NCI-H146 treated with DMSO at 0.1 percent for 48 hours (cell line): Measurements from ENCODE around the gene DIP2B.

Experiments used
- DNase-seq: peaks from one replicate; lab custom pipeline; 2025; ENCODE audit not compliant: unreplicated experiment; lab: John Stamatoyannopoulos, UW

Gene DIP2B

DNA sequence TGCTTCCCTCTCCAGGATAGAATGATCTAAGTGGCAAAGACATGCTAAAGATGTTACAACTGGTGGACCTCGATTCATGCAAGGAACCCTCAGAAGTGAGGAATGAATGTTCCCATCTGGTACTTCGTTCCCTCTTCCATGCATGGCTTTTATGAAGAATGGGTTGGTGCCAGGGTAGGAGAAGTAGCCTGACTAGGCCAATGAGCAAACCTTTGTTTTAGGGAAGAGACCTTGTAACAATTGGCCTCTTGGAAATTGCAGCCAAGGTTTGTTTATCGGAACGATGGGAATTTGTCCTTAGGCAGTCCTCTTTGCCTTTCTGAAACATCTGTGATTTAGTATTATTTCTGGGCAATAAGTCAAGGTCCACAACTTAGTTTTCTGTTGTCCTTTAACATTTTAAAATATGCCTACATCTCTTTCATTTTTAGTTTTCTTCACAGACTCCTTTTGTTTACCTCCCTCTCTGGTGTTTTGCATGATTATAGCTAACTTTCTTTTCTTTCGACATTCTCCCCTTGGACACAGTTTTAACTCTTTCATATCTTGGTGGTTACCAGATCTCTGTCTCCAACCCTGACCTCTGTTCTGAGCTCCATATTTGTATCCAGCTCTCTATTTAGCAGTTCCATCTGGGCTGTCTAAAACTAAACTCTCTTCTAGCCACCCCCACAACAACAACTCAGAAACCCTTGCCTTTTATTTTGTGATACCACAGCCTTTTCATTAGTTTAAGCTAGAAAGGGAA lies 70.0 kb downstream of the DIP2B start:
- DNase-seq, result no peak

DNA sequence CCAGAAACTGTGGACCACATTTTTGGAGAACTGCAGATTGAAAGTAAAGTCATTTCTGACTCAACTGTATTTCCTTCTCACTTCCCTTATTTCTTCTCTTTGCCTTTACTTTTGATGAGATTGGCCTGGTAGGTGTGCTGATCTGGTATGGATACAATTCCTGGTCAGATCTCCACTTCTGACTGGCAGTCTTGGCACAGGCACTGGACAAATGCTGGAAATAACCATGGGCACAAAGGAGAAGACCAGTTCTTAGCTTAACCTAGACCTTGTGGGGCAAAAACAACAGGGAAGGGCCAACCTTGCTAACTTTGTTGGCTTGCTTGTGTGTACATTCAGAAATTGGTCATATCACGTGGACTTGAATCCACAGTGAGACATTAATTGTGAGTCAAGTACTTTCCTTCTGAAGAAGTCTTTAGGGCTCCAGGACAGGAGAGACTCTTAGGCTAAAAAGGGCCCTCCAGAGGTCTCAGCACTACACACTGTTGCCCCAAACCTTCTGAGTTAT lies 75.0 kb downstream of the DIP2B start:
- DNase-seq, result no peak

DNA sequence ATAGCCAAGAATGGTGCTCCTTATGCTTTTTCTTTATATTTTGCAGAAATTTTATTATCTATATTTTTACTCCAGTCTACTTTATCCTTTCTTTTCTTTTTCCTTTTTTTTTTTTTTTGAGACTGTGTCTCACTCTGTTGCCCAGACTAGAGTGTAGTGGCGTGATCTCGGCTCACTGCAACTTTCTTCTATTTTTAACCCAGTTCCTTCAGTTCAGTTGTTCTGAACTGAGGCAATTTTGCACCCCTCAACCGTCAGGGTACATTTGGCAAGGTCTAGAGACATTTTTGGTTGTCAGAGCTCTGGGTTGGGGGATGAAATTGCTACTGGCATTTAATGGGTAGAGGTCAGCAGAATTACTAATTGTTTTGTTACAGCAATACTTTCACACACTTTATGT lies 75.7 kb downstream of the DIP2B start:
- no peak for DNase-seq

DNA sequence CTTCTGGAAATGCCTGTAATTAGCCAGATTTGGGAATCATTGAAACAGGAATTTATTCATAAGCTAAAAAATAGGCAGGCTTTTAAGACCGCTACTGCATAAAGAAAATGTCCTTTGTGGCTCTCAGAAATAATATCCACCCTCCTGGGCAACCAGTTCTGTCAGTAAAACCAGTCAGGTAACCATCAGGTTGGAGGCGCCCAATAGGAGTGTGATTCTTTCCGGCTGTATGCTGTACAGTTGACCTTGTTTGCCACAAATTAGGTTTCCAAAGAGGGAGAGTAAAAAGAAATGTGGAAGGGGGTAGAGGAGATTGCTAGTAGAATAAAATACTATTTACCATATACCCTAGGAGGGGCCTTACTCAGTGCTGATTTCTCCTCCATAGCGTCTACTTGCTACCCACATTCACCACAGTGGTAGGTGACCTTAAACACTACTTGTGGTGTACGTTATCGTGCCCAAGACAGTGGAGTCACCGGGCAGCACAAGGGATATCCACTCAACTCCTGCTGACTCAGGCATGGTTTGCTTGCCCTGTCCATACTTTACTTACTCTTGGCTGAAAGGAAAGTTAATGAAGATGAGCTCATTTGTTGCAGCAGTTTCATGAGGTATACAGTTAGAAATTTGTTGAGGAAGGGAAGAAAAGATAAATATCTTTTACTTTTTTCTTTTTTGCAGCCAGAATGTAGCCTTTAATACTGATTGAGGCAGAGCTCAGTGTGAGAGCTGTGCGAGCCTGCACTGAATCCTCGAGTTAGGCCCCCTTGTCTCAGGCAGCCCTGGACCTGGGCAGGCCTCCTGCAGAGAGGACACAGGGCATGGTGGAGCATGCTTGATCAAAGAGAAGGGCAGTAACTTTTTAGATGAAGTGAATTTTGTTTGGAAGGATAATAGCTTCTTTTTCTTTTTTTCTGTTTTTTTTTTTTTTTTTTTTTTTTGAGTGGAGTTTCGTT lies 76.7 kb downstream of the DIP2B start:
- no peak for DNase-seq

DNA sequence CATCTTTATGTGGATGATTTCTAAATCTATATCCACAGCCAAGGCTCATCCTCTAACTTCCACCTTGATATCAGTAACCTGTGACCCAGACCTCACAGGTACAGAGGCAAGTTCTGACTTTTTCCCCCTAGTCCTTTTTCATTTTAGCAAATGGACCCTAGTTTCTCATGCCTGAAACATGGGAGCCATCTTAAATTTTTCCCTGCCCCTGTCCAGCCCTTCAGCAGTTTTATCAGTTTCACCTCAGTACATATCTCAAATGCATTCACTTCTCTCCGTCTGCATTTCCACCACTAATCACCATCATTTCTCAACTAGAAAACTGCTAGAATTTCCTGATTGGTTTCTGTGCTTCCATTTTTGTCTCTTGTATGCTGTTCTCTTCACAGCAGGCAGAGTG lies 79.3 kb downstream of the DIP2B start:
- DNase-seq, result no peak

DNA sequence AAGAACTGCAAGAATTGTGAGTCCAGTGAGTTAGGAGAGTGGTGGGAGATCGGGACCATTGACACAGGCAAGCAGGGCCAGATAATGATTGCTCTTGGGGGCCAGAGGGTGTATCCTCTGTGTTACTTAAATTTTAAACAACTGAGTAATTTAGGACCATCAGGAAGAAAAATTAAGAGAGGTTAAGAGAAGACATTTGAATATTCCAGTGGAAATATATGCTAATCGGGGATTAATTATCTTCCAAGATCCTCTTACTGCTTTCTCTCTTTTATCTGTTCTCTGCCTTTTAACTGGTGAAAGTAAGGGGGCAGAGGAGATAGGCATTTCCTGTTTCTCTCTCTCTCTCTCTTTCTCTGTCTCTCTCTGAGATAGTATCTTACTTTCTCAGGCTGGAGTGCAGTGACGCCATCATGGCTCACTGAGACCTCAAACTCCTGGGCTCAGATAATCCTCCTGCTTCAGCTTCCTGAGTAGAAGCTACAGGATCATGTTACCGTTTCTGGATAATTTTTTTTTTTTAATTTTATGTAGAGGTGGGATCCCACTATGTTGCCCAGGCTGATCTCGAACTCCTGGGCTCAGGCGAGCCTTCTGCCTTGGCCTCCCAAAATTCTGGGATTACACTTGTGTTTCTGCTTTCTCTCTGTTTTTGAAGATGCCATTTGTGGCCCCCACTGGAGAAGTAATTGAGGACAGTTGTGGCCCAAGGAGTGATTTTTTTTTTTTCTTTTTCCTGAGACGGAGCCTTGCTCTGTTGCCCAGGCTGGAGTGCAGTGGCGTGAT lies 85.1 kb downstream of the DIP2B start:
- DNase-seq, result no peak

DNA sequence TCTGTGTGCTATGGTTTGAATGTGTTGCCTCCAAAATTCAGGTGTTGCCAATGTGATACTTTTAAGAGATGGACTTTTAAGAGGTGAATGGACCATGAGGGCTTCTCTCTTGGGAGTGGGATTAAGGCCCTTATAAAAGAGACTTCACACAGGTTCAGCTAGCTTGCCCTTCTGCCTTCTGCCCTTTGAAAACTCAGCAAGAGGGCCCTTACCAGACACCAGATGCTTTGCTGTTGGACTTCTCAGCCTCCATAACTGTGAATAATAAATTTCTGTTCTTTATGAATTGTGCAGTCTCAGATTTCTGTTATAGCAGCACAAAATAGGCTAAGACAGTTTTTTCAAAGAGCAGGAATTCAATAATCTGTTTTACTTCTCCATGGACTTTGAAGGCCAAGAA lies 86.1 kb downstream of the DIP2B start:
- DNase-seq, result no peak

DNA sequence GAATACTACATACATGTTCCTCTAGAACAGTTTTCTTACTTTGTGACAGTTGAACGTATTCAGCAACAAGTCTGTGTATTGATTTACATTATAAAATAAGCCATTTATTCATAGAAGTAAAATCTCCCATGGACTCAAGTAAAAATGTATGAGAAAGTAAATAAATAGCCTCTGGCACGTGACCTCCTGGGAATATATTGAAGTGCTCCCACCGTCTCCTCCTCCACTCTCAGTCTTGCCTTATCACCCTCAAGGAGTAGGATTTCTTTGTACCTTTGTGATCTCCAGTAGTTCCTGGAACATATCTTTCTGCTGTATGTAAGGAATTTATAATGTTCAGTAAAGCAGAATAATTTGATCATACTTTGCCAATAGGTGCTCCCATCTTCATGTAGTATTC lies 90.9 kb downstream of the DIP2B start:
- no peak for DNase-seq

DNA sequence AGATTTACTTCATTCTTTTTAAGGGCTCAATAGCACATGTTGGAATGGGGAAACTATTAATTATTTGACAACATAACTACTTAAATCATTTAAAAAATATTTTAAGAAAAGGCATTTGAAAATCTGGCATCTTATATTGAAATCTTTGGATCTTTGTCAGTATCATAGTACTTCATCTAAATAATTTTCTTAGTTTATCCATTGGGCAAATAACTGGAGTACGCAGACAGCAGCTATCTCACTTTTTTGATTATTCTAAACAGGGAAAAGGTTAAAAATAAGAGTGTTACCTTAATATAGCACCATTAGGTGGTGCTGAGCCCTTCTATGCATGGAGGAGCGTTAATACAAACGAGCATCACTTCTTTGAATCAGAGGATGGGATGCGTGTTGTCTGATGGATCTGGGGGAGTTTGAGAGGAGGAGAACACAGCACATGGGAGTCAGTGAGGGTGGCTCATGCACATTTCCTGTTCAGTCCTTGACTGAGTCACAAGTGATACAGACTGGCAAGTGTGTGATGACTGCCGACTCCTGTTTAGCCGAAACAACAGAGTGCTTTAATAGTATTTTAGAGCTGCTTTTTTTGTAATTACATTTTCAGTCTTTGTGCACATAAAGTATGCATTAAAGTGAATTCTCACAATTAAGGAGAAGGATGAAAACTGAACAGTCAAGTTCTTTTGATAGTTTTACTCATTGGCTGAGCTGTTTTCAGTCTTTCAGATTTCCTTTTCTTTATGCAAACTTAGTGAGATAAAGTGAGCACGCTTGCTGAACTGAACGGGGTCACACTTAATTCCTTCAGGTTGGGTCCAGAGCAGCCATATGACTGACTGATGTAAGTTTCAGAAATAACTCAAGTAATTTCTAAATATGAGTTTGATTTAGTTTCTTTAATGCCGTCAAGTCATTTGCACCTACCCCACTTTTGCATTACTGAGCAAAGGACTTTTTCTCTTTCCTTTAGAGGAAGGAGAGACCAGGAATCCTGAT lies 92.7 kb downstream of the DIP2B start:
- no peak for DNase-seq

DNA sequence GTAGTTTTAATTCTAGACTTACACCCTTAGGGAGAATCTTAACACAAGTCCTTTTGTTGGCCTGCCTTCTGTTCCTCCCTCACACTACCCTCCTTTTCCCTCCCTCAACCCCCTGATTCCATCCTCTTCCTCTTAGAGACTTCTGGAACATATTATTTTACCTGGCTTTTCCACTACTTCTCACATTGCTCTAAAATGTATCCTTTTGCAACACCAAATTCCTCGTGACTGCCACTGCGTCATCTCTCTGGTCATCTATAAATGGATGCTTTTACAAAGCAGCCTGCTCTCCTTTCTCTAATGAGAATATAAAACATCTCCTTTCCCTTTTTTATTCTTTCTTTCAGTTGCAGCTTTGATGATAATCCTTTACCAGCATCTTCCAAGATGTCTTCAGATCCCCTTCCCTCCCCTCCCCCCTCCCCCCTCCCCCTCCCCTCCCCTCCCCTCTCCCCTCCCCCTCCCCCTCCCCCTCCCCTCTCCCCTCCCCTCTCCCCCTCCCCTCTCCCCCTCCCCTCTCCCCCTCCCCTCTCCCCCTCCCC lies 93.6 kb downstream of the DIP2B start:
- DNase-seq, result no peak

DNA sequence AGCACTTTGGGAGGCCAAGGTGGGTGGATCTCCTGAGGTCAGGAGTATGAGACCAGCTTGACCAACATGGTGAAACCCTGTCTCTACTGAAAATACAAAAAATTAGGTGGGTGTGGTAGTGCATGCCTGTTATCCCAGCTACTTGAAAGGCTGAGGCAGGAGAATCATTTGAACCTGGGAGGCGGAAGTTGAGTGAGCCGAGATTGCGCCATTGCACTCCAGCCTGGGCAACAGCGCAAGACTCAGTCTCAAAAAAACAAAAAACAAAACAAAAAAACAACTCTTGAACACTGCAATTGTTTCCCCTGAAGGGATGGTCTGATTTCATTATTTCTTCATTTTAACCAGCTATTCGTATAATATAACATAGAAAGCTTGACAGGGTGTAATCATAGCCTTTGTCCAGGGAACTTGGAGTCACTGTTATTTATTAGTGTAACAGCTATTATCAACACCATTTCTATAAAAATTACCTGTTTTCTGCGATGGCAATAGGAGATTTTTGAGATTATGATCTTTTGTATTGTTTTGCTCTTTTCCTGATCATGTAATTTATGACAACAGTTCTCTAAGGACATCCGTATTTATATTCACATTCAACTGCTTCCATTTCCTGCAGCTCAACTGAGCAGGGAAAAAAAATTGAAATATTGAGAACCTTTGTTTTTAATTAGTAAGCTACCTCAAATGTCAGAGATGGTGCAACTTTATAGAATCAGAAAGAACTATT lies 94.7 kb downstream of the DIP2B start:
- DNase-seq, result no peak

DNA sequence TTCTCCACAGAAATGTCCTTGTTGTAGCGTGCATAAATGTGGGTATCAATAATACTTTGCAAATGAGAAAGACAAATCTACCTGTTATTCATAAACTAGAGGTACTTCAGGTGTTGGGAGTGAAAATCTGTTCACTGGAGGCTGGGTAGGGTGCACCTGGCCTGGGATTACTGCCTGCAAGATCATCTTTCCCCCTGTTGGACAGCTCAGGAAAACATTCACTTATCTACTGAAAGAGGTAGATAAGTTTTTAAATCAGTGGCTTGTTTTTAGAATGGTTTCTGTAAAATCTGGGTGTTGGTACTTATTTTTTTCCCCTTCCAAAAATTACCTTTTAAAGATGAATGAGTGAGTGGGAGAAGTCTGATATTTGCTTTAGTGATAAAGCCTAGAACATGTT lies 95.6 kb downstream of the DIP2B start:
- DNase-seq, result no peak

DNA sequence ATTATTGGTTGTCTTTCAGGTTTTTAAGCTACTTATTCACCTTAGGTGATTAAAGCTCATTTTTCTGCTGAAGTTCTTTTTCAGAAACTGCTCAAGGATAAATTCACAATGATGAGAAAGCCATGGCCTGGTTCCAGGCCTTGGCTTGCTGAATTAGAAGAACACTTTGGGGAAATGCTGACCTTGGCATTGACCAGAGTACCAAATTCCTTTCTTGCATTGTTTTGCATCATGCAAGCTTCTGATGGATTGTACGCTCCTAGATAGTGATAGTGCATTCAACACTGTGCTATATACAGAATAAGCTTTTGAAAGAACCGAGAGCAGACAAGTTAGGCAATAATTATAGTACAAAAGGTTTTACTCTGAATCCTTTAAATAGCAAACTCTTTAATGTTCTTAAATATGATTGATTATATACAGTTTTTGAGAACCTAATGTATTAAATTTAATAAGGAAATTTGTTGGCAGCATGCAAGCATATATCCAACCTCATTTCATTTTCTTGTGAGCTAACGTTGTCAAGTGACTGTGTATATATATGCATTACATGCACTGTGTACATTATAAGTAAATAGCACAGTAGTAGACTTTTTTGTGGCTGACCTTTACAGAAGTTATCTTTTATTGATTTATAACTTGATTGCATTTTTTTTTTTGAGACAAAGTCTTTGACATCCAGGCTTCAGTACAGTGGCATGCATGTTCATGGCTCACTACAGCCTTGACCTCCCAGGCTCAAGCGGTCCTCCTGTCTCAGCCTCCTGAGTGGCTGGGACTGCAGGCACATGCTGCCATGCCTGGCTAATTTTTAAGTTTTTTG lies 99.2 kb downstream of the DIP2B start:
- no peak for DNase-seq

DNA sequence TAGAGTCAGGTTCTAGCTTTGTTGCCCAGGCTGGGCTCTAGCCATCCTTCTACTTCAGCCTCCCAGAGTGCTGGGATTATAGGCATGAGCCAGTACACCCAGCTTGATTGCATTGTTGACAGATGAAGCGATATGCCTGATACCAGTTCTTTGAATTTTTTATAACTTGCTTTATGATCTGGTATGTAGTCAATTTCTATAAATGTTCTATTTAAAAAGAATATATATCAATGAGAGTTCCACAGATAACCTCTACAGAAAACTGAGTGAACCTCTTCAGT lies 99.8 kb downstream of the DIP2B start:
- no peak for DNase-seq

DNA sequence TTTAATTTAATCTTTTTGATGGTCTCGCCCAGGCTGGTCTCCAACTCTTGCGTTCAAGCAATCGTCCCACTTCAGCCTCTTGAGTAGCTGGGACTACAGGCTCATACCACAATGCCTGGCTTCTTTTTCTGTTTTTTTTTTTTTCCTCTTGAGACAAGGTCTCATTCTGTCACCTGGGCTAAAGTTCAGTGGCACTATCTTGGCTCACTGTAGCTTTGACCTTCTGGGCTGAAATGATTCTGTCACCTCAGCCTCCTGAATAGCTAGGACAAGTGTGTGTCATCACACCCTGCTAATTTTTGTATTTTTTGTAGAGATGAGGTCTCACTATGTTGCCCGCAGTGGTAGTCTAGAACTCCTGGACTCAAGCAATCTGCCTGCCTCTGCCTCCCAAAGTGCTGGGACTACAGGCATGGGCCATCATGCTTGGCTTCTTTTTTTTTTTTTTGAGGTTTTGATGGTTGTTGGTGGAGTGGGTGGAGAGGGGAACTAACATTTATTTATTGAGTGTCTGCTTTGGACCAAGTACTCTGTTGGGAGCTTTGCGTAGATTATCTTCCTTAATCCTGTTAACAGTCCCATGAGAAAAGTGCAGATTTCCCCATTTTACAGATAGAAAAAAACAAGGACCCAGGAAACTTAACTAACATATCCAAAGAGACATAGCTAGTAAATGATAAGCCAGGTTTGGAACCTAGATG lies 102.0 kb downstream of the DIP2B start:
- DNase-seq, result no peak

DNA sequence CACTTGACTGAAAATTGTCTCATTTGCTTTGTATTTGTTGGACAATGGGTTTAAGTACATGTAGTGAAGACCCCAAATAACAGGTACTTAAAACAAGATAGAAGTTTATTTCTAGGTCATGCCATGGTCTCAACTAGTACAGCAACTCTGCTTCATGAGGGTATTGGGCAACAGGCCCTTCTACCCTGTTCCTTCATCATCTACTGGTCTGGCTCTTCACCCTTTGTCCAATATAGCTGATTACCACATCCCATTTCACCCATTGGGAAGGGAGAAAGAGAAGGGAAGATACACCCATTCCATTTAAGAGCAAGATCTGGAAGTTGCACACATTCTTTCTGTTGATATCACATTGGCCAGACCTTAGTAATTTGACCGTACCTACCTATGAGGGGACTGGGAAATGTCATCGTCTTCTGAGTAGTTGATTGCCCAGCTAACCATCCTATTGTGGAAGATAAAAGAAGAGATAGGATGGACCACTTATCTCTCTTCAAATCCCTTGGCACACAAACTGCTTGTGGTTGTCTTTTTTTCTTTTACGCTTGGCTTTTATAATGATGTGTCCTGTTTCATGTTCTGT lies 104.6 kb downstream of the DIP2B start:
- no peak for DNase-seq

DNA sequence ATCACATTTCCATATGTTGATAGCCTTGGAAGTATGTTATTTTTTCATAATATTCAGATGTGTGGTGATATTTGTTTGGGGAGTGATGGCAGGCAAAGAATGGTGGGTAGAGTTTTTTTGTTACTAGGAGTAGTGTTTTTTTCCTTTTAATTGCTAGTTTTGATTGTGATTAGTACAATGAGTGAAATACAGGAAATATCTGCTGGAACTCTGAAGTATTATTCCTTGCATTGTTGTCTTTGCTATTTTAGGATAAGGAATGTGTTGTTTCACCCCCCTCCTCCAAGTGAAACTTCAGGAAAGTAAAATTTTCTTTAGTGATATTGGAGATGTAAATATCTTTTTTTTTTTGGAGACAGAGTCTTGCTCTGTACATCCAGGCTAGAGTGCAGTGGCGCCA lies 105.4 kb downstream of the DIP2B start:
- DNase-seq, result no peak
